Central memory CD8-positive, alpha-beta T cell (primary cell): ENCODE data around the gene EZR.

Source experiments
- ATAC-seq: fragments of 150-1000 bp; cut with Tn5 transposase; replicated peaks from 2 replicates; pipeline ENCODE4 v1.10.0; 2022; ENCODE audit warnings: mild to moderate bottlenecking, moderate FRiP score, moderate number of reproducible peaks; ENCODE audit not compliant: poor library complexity, severe bottlenecking; ENCODE audit errors: extremely low read depth
- DNase-seq, 2 donors: peaks; one replicate each; pipeline ENCODE4 v3.0.0; 2021; ENCODE audit warnings: low spot score in 2 of 2
- H3K27ac Mint-ChIP-seq: one replicate; pipeline ENCODE4 v1.8.0; 2022; ENCODE audit warnings: low read depth, mild to moderate bottlenecking, moderate library complexity, mixed read lengths
- H3K27me3 Mint-ChIP-seq: one replicate; pipeline ENCODE4 v1.8.0; 2022; ENCODE audit warnings: mixed read lengths
- H3K36me3 Mint-ChIP-seq: one replicate; pipeline ENCODE4 v1.8.0; 2022; ENCODE audit warnings: mild to moderate bottlenecking, moderate library complexity, mixed read lengths; ENCODE audit not compliant: insufficient read depth
- H3K4me1 Mint-ChIP-seq: one replicate; pipeline ENCODE4 v1.8.0; 2022; ENCODE audit warnings: mixed read lengths
- H3K4me3 Mint-ChIP-seq: one replicate; pipeline ENCODE4 v1.8.0; 2022; ENCODE audit warnings: mild to moderate bottlenecking, moderate library complexity, mixed read lengths
- H3K9me3 Mint-ChIP-seq: one replicate; pipeline ENCODE4 v1.8.0; 2022; ENCODE audit warnings: mixed read lengths

EZR gene

GRCh38 chr6:158730541-158730907, 88.6 kb downstream of the EZR start:
- Mint-ChIP-seq H3K27me3 (no peaks in the 10 kb centered on the region), H3K4me1 (no peaks in the 10 kb centered on the region), H3K27ac (peak overlapping the region; percentile 75), H3K9me3 (no peaks in the 10 kb centered on the region), H3K4me3 (no peak overlapping the region), H3K36me3 (peaks cover 50% of the 10 kb centered on the region)
- ATAC-seq (no peak), DNase-seq (no peak)

- ATAC-seq (no peak), DNase-seq (no peak)
- H3K27ac Mint-ChIP-seq = peak overlapping the region; percentile 75
Observed at GRCh38 chr6:158729906-158730540, 89.1 kb downstream of the EZR start.

DNA sequence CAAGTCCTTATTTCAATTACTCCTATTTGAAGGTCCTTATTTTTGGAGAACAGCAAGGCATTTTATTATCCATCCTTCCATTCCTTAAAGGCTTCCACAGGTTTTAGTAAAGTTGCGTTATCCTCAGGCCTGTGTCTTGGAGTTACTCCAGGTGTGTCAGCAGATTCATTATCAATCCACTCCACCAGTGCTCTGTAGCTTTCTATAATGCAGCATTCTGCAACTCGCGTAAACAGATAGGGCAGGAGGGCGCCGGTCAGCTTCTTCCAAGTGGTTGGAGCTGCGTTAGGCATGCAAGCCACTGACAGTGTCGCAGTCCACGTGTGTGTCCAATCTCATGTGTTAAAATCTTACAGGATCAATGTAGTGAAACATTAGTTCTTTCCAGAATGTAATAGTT, 93.5 kb downstream of the EZR start:
- no peak overlapping the region for H3K27ac Mint-ChIP-seq
- H3K27me3 Mint-ChIP-seq = no peaks in the 10 kb centered on the region
- no peak overlapping the region for H3K4me3 Mint-ChIP-seq
- peaks cover 40% of the 10 kb centered on the region for H3K36me3 Mint-ChIP-seq
- DNase-seq = no peak
- H3K4me1 Mint-ChIP-seq = peaks cover 15% of the 10 kb centered on the region
- no peaks in the 10 kb centered on the region for H3K9me3 Mint-ChIP-seq
- no peak for ATAC-seq

More at GRCh38 chr6:158729906-158730540, 89.1 kb downstream of the EZR start:
- Mint-ChIP-seq H3K9me3 (no peaks in the 10 kb centered on the region), H3K4me1 (no peaks in the 10 kb centered on the region), H3K36me3 (peaks cover 48% of the 10 kb centered on the region), H3K27me3 (no peaks in the 10 kb centered on the region), H3K4me3 (no peak overlapping the region)

GRCh38 chr6:158722176-158722729, 96.9 kb downstream of the EZR start:
- Mint-ChIP-seq H3K9me3 (no peaks in the 10 kb centered on the region), H3K36me3 (peaks cover 39% of the 10 kb centered on the region), H3K27me3 (no peaks in the 10 kb centered on the region), H3K4me3 (no peak overlapping the region), H3K4me1 (peaks cover 50% of the 10 kb centered on the region), H3K27ac (no peak overlapping the region)
- DNase-seq = no peak
- no peak for ATAC-seq

DNA sequence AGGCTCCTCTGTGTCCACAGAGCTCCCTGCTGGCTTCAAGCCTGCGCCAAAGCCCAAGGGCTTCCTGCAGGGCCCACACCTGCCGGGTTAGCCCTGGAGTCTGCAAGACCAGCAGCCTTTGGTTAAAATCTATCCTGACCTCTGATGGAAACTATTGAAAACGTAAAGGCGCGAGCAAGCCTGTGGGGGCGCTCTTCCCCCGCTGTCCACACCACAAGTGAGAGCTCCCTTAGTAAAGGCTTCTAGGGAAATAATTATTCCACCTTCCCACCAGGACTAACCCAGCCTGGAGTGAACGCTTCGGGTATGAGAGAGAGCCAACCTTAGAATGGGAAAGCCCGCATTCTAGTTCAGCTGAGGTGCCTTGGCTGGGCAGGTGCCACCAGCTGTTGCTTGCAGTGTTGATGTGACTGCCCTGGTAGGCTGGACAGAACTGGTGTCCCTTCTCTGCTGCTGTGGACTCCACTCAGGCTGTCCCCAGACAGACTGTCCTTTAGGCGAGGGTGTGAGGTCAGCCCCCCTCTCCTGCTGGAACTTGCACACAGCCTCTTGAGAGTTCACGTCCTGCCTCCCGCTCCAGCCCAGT, 100.6 kb downstream of the EZR start:
- H3K9me3 Mint-ChIP-seq = no peaks in the 10 kb centered on the region
- no peak for DNase-seq
- peaks cover 35% of the 10 kb centered on the region for H3K36me3 Mint-ChIP-seq
- no peak for ATAC-seq
- H3K27ac Mint-ChIP-seq = peak overlapping the region; percentile 93
- H3K27me3 Mint-ChIP-seq = no peaks in the 10 kb centered on the region
- peaks cover 69% of the 10 kb centered on the region for H3K4me1 Mint-ChIP-seq
- peak overlapping the region; percentile 81 for H3K4me3 Mint-ChIP-seq

- peaks cover 35% of the 10 kb centered on the region for H3K36me3 Mint-ChIP-seq
- H3K4me3 Mint-ChIP-seq = peak overlapping the region; percentile 81
- H3K9me3 Mint-ChIP-seq = no peaks in the 10 kb centered on the region
- H3K27me3 Mint-ChIP-seq = no peaks in the 10 kb centered on the region
- DNase-seq (peak in 1 of 2 donors; percentile 36), ATAC-seq (peak; percentile 66)
- peaks cover 73% of the 10 kb centered on the region for H3K4me1 Mint-ChIP-seq
- peak overlapping the region; percentile 93 for H3K27ac Mint-ChIP-seq
Observed at GRCh38 chr6:158717341-158718330, 101.5 kb downstream of the EZR start.
